HepG2 (cell line): ENCODE data around the gene ADSS1. TPM values are rescaled to one million over a fixed set of nuclear protein-coding genes. Genes with fewer than 3 reads are reported as not detected.

Experiments used
- ATAC-seq: fragments of 200-7000 bp; cut with Tn5 transposase; 3 replicates; pipeline ENCODE4 v1.9.1; 2020; ENCODE audit warnings: mild to moderate bottlenecking, moderate library complexity
- BruUV-seq: library from RNA; stranded (reverse); fragments of 400-500 nt; replicated peaks from 2 replicates; lab custom pipeline; 2021; lab: Mats Ljungman, UMichigan
- CTCF ChIA-PET: fragments of 300-600 bp; formaldehyde crosslinking; extraction: SDS; loops from one replicate; lab custom pipeline; 2021; ENCODE audit warnings: low total read pairs, inconsistent platforms, low intra/inter-chr PET ratio; lab: Yijun Ruan, JAX
- POLR2A ChIA-PET: fragments of 350-600 bp; sonication (Branson Sonifier 250); formaldehyde crosslinking; loops from one replicate; lab custom pipeline; 2020; ENCODE audit warnings: antibody characterized with exemption, inconsistent platforms; lab: Yijun Ruan, JAX
- DNase-seq: peaks from one replicate; pipeline ENCODE4 v3.0.0-alpha.2; 2015; ENCODE audit warnings: low spot score
- FAIRE-seq: peaks from 3 replicates; lab custom pipeline; 2011; peaks lifted over from hg19 to GRCh38; lab: Jason Lieb, UNC
- H2AFZ ChIP-seq: one replicate; pipeline ENCODE4 v1.6.1; 2011; ENCODE audit warnings: low read length, inconsistent platforms
- H3K27ac ChIP-seq: fragments of 300-600 bp; 3 replicates; pipeline ENCODE4 v1.8.0; 2011; ENCODE audit warnings: mixed run types, mild to moderate bottlenecking, mixed read lengths, low read length, inconsistent platforms; ENCODE audit not compliant: insufficient read depth; ENCODE audit errors: extremely low read length
- H3K27me3 ChIP-seq, 2 experiments: fragments of 200-600 bp in 1 of 2; 2 replicates in 1 of 2; 3 replicates in 1 of 2; pipeline versions ENCODE4 v1.6.0 to v1.8.0; 2011; ENCODE audit warnings: low read length in 2 of 2, mild to moderate bottlenecking in 2 of 2, moderate library complexity in 2 of 2, inconsistent platforms in 1 of 2; ENCODE audit not compliant: insufficient read depth in 2 of 2, control insufficient read depth in 1 of 2
- H3K36me3 ChIP-seq, 2 experiments: fragments of 200-600 bp in 1 of 2; replicated peaks in 1 of 2; 2 replicates in 1 of 2; 3 replicates in 1 of 2; pipeline versions ENCODE4 v1.5.1 to v1.8.0; 2011; ENCODE audit warnings: low read length in 2 of 2, inconsistent platforms in 1 of 2; ENCODE audit not compliant: insufficient read depth in 2 of 2, control insufficient read depth in 1 of 2
- H3K4me1 ChIP-seq: 2 replicates; pipeline ENCODE4 v1.5.1; 2012; ENCODE audit warnings: low read length, inconsistent platforms; ENCODE audit not compliant: insufficient read depth
- H3K4me2 ChIP-seq: 2 replicates; pipeline ENCODE4 v1.6.0; 2011; ENCODE audit warnings: low read depth, low read length, inconsistent platforms
- H3K4me3 ChIP-seq, 3 experiments: fragments of 200-600 bp in 1 of 3; sonication (generic), shearing (Covaris generic) in 1 of 3; replicated peaks in 1 of 3; 2 replicates each; pipeline ENCODE4 v1.5.1; 2011 to 2016; ENCODE audit warnings: low read length in 3 of 3, inconsistent platforms in 2 of 3, low read depth in 2 of 3, mild to moderate bottlenecking in 2 of 3, control low read depth in 1 of 3, mixed read lengths in 1 of 3; ENCODE audit not compliant: insufficient read depth in 1 of 3
- H3K79me2 ChIP-seq: one replicate; pipeline ENCODE4 v1.6.1; 2011; ENCODE audit warnings: low read length, inconsistent platforms; ENCODE audit not compliant: insufficient read depth
- H3K9ac ChIP-seq: 2 replicates; pipeline ENCODE4 v1.6.0; 2011; ENCODE audit warnings: mild to moderate bottlenecking, low read depth, low read length, inconsistent platforms; ENCODE audit not compliant: insufficient read depth
- H3K9me3 ChIP-seq: 2 replicates; pipeline ENCODE4 v1.5.1; 2012; ENCODE audit warnings: mild to moderate bottlenecking, low read length
- H4K20me1 ChIP-seq: 2 replicates; pipeline ENCODE4 v1.6.0; 2011; ENCODE audit warnings: inconsistent platforms, mild to moderate bottlenecking, low read length, moderate library complexity; ENCODE audit not compliant: insufficient read depth
- CCAR2 ChIP-seq: fragments of 200-400 bp; formaldehyde crosslinking; optimal IDR thresholded peaks from 2 replicates; pipeline ENCODE3; 2018; ENCODE audit warnings: low read depth, mild to moderate bottlenecking, low read length, moderate library complexity
- CENPX ChIP-seq: sonication (generic); formaldehyde crosslinking; IDR thresholded peaks from 2 replicates; pipeline ENCODE4 v1.9.0; 2021; ENCODE audit warnings: mild to moderate bottlenecking, missing genetic modification reagents, moderate library complexity
- HNRNPL ChIP-seq: fragments of 200-400 bp; formaldehyde crosslinking; IDR thresholded peaks from 2 replicates; pipeline ENCODE4 v1.6.1; 2017; ENCODE audit warnings: mild to moderate bottlenecking, low read depth, low read length
- KLF6 ChIP-seq: IDR thresholded peaks from 2 replicates; pipeline ENCODE4 v1.8.0; 2016; ENCODE audit warnings: missing biosample characterization, missing genetic modification reagents
- MIER2 ChIP-seq: IDR thresholded peaks from 2 replicates; pipeline ENCODE4 v1.6.1; 2016; ENCODE audit warnings: missing biosample characterization, missing genetic modification reagents
- MTA1 ChIP-seq: sonication (generic); formaldehyde crosslinking; IDR thresholded peaks from 2 replicates; pipeline ENCODE4 v1.4.0; 2020; ENCODE audit warnings: missing genetic modification reagents, mild to moderate bottlenecking, borderline replicate concordance
- NR2C2 ChIP-seq: sonication (generic); formaldehyde crosslinking; IDR thresholded peaks from 2 replicates; pipeline ENCODE4 v1.4.0; 2020; ENCODE audit warnings: missing genetic modification reagents, mild to moderate bottlenecking, moderate library complexity, borderline replicate concordance
- RFX1 ChIP-seq: fragments of 450-650 bp; IDR thresholded peaks from 2 replicates; pipeline ENCODE4 v1.6.1; 2017
- TMF1 ChIP-seq: sonication (generic); formaldehyde crosslinking; IDR thresholded peaks from 2 replicates; pipeline ENCODE4 v1.8.1; 2022; ENCODE audit warnings: low read depth, missing genetic modification reagents
- ZFP91 ChIP-seq: sonication (generic); formaldehyde crosslinking; IDR thresholded peaks from 2 replicates; pipeline ENCODE4 v1.9.0; 2022; ENCODE audit warnings: missing genetic modification reagents, mild to moderate bottlenecking, borderline replicate concordance
- ZKSCAN1 ChIP-seq: fragments of 150-350 bp; IDR thresholded peaks from 2 replicates; pipeline ENCODE4 v1.6.1; 2014; ENCODE audit warnings: low read length
- WGBS: methylation state at CpG from one replicate; pipeline ENCODE4 v1.1.6; 2017; ENCODE audit warnings: low lambda C conversion rate; 5-methylcytosine and 5-hydroxymethylcytosine counted together
- in situ Hi-C: cut with HindIII; loops from 2 replicates; pipeline ENCODE4 v1.10.0; 2017; ENCODE audit warnings: low pct_unique_long_range_greater_than_20kb; ENCODE audit not compliant: extremely low pct_ligation_motif_present
- intact Hi-C: fragments of 100-400 bp; cut with micrococcal nuclease; formaldehyde crosslinking; loops from one replicate; pipeline ENCODE4 v1.10.0; 2022; ENCODE audit not compliant: unreplicated experiment
- polyA plus RNA-seq, 8 experiments: library from polyadenylated mRNA; depleted of rRNA in 3 of 8; stranded (reverse) in 7 of 8; unstranded in 1 of 8; fragments of >200 nt; fragmentation: Illumina TruSeq in 4 of 8; extraction: Trizol in 4 of 8; gene quantifications; 2 replicates each; pipeline versions ENCODE4 v1.2.1 to v1.2.3, GENCODE V29; 2011 to 2016; ENCODE audit warnings: low read depth in 4 of 8, missing spikeins in 1 of 8, mixed read lengths in 1 of 8; ENCODE audit not compliant: insufficient read depth in 1 of 8
- total RNA-seq, 5 experiments: library from RNA; depleted of rRNA; stranded (reverse); fragments of >200 nt; fragmentation: Illumina TruSeq; extraction: Trizol; gene quantifications; 2 replicates each; pipeline ENCODE4 v1.2.3, GENCODE V29; 2016; ENCODE audit warnings: low read depth in 1 of 5
- TF ChIP-seq, protein P1 (sequence below): sonication (generic); formaldehyde crosslinking; IDR thresholded peaks from 2 replicates; pipeline ENCODE4 v1.5.0; 2020; ENCODE audit warnings: mild to moderate bottlenecking, missing genetic modification reagents, borderline replicate concordance

The ADSS1 gene
- total and polyA plus RNA-seq, 2 of the 13 experiments (the other 11 are each of a cell fraction or from before 2014, with no cell fraction given), result 1.0 to 36.7 TPM

GRCh38 chr14:104692261-104692938 is 31.6 kb upstream of the ADSS1 start:
- no peak overlapping the region for H3K27ac ChIP-seq

GRCh38 chr14:104692939-104693315 is 31.1 kb upstream of the ADSS1 start:
- Histone ChIP-seq H3K9me3 (no peaks in the 10 kb centered on the region), H3K4me3 (no peak overlapping the region), H3K9ac (no peak overlapping the region), H3K4me1 (peaks cover 34% of the 10 kb centered on the region), H2AFZ (no peak overlapping the region), H3K79me2 (peaks cover 32% of the 10 kb centered on the region), H3K27me3 (no peaks in the 10 kb centered on the region), H4K20me1 (peaks cover 22% of the 10 kb centered on the region; the same call in 1 of the 2 replicates), H3K36me3 (peaks cover 4 to 7% of the 10 kb centered on the region in 2 experiments; a peak in 2 of 5 replicates), H3K27ac (no peak overlapping the region), H3K4me2 (no peak overlapping the region)
- DNase-seq, result no peak
- in situ Hi-C loops (no loop called here), intact Hi-C loops (no loop called here)
- 100% methylated on average over 2 of the region's 5 CpGs for WGBS
- no TSS peak for BruUV-seq
- ChIA-PET CTCF (no interaction called here), POLR2A (no interaction called here)
- ATAC-seq, result no peak
- FAIRE-seq, result no peak
- TF ChIP-seq CCAR2, result no peak
- no peak for TF ChIP-seq RFX1
- TF ChIP-seq KLF6 (CRISPR knock-in tag), result no peak
- TF ChIP-seq MTA1 (CRISPR knock-in tag), result no peak
- TF ChIP-seq TMF1 (CRISPR knock-in tag), result no peak
- TF ChIP-seq, protein P1, sequence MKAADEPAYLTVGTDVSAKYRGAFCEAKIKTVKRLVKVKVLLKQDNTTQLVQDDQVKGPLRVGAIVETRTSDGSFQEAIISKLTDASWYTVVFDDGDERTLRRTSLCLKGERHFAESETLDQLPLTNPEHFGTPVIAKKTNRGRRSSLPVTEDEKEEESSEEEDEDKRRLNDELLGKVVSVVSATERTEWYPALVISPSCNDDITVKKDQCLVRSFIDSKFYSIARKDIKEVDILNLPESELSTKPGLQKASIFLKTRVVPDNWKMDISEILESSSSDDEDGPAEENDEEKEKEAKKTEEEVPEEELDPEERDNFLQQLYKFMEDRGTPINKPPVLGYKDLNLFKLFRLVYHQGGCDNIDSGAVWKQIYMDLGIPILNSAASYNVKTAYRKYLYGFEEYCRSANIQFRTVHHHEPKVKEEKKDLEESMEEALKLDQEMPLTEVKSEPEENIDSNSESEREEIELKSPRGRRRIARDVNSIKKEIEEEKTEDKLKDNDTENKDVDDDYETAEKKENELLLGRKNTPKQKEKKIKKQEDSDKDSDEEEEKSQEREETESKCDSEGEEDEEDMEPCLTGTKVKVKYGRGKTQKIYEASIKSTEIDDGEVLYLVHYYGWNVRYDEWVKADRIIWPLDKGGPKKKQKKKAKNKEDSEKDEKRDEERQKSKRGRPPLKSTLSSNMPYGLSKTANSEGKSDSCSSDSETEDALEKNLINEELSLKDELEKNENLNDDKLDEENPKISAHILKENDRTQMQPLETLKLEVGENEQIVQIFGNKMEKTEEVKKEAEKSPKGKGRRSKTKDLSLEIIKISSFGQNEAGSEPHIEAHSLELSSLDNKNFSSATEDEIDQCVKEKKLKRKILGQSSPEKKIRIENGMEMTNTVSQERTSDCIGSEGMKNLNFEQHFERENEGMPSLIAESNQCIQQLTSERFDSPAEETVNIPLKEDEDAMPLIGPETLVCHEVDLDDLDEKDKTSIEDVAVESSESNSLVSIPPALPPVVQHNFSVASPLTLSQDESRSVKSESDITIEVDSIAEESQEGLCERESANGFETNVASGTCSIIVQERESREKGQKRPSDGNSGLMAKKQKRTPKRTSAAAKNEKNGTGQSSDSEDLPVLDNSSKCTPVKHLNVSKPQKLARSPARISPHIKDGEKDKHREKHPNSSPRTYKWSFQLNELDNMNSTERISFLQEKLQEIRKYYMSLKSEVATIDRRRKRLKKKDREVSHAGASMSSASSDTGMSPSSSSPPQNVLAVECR, result no peak
- TF ChIP-seq NR2C2 (CRISPR knock-in tag), result no peak

More at GRCh38 chr14:104692261-104692938, 31.6 kb upstream of the ADSS1 start:
- no peak overlapping the region for H2AFZ ChIP-seq
- 0 out of 2 replicates have a peak, but pooled peaks have one; percentile 30 for TF ChIP-seq HNRNPL
- TF ChIP-seq CENPX (CRISPR knock-in tag), result no peak
- peak; percentile 70; the same call in 1 of the 2 replicates for TF ChIP-seq ZKSCAN1
- 0 out of 2 replicates have a peak, but pooled peaks have one; percentile 8 for TF ChIP-seq ZFP91 (CRISPR knock-in tag)
- no peak for TF ChIP-seq MIER2 (CRISPR knock-in tag)
- FAIRE-seq (no peak), DNase-seq (no peak), ATAC-seq (no peak)
- no peak overlapping the region for H3K4me3 ChIP-seq
- peaks cover 22% of the 10 kb centered on the region; the same call in 1 of the 2 replicates for H4K20me1 ChIP-seq
- POLR2A ChIA-PET, result interaction anchor here (1.3 kb wide), 1 partner anchor 11 kb away, joined by 4 read pairs; no protein-coding TSS in a partner anchor
- peaks cover 40% of the 10 kb centered on the region for H3K4me1 ChIP-seq
- in situ Hi-C loops, result no loop called here
- no TSS peak for BruUV-seq
- H3K36me3 ChIP-seq, result peaks cover 4 to 7% of the 10 kb centered on the region in 2 experiments; a peak in 2 of 5 replicates
- H3K9me3 ChIP-seq, result no peaks in the 10 kb centered on the region
- intact Hi-C loops, result no loop called here
- CTCF ChIA-PET, result no interaction called here
- WGBS, result 100% methylated on average over 3 of the region's 15 CpGs
- no peak overlapping the region for H3K4me2 ChIP-seq
- peaks cover 32% of the 10 kb centered on the region for H3K79me2 ChIP-seq
- no peak overlapping the region for H3K9ac ChIP-seq
- H3K27me3 ChIP-seq, result no peaks in the 10 kb centered on the region
